NCI-H2107 (cell line): Measurements from ENCODE around the gene KRTAP10-6.
"Not testable (repeated sequence)": the region's sequence is repeated elsewhere in the genome, so short reads cannot be mapped to it uniquely, and the experiment has no call there.

ENCODE experiments used
- DNase-seq: peaks from one replicate; lab custom pipeline; 2025; lab: John Stamatoyannopoulos, UW

The KRTAP10-6 gene

DNA sequence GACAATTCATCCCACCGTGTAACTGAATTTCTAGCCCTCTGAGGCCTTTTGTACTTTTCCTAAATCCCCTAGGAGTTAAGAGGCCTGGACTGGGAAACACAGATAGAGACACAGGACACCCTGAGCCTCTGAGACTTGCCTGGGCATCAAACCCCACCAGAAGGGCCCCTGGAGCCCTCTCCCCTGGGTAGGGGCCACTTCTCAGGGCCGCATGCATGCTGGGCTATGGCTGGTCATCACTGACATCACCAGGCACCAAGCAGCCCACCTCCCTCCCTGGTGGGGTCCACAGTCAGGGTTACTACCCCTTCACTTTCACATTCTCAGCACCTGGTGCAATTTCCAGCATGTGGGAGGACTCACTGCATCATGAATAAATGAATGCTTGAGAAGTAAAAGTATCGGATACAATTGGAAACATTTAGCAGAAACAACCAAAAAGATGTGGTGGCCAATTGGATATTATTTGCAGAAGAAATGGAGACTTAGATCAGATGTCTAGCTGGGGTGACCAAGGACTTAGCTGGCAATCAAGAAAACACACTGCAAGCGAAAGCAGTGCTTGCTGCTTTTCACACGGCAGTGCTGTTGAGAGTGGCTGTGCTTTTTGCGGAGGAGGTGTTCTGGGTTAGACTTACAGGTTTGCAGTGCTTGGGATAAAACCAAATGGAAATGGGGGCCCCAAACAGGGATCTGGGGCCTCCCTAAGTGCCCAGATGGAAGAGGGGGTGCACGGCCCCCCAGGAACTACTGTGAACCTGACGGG is 7.1 kb upstream of the KRTAP10-6 start:
- DNase-seq: no peak

DNA sequence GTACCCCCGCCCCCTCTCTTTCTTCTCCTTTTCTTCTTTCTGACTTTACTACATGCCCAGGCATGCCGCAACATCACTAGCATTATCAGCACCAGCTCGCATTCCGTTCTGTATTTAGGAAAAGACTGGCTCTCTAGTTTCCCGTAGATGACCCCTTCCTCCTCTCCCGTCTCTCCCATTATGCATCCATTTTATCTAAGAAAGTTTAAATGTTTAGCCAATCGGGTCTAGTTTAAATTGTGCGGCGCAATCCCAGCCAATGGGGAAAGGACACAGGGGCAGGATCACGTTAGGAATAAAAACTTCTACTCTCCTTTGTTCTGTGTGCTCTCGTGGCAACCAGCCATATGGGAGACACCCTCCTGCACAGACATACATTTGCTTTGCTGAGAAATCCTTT is 5.8 kb upstream of the KRTAP10-6 start:
- no peak for DNase-seq

DNA sequence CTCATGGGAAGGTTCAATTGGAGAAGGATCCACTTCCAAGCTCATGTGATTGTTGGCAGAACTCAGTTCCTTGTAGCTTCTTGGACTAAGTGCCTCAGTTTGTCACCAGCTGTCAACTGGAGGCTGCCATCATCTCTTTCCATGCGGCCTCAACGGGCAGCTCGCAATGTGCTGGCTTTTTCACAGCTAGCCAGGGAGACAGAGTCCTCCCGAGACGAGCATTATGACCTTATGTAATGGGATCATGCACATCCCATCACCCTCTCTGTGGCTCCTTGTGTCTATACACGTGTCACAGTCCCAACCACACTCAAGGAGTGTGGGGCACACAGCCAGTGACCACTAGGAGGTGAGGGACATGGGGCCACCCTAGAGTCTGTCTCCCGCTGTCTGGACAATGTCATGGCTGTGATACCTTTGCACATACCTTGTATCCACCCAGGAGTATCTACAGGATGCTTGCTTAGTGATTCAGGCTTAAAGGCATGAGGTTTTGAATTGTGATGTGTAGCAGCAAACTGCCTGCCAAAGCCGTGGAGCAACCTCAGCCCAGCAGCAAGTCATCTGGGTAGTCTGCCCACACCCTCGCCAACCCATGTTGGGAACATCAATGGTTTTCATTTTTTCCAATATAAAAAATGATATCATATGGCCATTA is 3.9 kb upstream of the KRTAP10-6 start:
- no peak for DNase-seq

DNA sequence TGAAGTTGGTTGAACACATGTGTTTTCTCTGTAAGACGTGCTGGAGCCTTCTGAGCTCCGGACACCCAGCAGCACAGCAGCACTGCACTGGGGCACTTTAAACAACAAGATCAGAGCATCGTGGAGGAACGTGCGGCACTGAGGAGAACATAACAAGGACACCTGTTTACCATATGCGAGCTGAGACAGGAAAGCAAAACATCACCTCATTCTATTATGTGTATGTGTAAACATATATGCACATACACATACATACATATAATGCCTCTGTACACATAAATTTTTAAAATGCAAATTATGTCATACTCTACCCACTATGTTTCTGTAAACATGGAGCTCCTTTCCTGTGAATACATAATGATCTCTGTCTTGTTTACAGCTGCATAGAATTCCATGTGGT is 3.2 kb upstream of the KRTAP10-6 start:
- no peak for DNase-seq

DNA sequence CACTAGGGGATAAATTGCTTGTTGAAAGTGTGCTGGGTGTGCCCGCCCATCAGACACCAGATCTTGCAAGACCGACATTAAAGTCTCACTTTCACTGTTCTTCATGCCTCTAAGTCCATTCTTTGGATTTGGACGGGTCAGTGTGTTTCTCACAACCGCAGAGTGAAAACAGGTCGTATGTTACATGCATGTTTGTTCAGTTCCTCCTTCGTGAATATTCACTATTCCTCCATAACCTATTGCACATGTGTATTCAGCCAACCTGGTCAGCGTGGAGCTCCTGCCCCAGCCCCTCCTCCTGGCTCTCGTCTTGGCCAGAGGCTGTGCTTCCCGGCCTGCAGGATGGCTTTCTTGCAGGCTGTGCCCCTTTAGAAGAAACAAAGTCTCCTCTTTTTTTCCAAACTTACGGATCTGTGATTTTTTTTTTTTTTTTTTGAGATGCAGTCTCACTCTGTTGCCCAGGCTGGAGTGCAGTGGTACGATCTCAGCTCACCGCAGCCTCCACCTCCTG is 2.2 kb upstream of the KRTAP10-6 start:
- DNase-seq: no peak

DNA sequence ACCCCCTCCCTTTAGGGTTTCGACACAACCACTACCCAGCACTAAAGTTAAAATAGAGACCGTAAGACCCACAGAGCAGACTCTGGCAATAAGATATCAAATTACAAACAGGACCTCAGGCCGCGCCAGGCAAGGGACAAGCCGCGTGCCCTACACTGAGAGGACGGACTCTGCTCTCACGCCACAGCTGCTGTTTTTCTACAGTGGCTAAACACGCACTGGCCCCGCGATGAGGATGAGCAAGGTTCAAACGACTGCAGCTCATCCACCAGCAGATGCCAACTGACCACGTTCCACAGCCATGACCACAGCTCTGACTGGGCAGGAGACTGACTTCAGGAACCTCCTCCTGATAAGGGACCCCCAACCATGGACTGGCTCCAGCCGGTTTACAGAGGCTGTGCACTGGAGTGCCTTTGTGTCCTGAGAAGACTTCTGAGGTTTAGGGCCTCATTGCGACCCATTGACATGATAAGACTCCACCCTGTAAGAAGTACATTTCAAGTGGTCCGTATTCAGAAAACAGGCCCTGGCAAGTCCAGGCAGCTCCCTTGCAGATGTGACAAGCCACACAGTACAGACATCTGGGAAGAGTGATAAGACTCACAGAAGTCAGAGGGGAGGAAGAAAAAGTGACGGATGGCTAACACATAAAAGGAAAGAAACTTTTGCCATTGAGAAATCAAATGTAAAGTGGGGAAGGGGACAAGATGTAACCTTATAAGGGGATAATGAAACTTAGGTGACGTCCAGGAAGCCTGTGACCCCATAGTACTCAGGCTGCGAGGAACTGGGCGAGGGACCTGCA is 1.5 kb upstream of the KRTAP10-6 start:
- no peak for DNase-seq

DNA sequence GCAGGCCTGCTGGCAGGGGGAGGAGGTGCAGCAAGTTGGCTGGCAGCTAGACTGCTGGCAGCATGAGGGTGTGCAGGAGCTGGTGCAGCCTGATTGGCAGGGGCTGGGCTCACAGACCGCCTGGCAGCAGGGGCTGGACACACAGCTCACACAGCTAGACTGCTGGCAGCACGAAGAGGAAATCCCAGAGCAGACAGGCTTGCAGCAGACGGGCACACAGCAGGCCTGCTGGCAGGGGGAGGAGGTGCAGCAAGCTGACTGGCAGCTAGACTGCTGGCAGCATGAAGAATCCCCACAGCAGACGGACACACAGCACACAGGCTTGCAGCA is 539 bp downstream of the KRTAP10-6 start:
- not testable (repeated sequence) for DNase-seq

DNA sequence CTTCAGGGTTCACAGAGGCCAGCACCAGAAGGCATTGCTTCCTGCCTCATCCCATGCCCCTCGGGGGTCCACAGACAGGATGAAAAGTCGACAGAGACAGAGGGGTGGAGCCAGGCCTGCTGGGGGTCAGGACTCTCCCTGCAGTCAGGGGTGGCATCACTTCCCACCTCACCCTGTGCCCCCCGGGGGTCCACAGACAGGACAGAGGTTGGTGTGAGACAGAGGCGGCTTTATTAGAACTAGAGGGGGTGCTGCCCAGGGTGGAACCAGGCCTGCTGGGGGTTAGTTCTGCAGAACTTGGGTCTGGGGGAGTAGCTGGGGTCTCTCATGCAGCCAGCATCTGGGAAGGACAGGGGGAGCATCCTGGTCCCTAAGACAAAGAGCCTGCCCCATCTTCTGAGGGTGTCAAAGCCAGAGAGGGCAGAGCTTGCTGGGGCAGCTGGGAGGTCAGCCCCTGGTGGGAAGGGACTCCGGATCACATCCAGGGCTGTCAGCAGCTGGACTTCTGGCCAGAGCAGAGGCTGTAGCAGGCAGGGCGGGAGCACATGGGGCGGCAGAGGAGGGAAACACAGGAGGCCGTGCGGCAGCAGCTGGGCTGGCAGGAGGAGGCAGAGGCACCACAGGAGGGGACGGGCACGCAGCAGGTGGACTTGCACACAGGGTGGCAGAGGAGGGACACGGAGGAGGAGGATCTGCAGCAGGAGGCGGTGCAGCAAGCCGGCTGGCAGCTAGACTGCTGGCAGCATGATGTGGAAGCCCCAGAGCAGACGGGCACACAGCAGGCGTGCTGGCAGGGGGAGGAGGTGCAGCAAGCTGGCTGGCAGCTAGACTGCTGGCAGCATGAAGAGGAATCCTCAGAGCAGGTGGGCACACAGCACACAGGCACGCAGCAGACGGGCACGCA is 1.2 kb downstream of the KRTAP10-6 start:
- not testable (repeated sequence) for DNase-seq

DNA sequence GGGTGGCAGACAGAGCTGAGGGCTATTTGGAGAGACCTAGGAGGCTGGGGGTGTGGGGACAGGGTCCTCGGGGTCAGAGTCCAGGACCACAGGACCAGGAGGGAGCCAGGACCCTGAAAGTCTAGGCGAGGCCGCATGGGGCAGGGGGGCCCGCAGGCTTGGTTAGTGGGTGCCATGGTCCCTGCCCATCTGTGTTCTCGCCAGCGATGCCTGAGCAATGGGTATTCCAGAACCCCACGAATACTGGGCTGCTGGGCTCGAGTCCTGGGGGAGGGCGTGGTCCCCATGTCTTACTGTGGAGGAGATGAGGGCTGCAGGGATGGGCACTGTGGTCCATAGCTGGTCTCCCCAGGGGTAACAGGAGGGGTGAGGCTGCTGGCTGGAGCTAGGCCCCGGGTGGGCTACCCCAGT is 2.0 kb downstream of the KRTAP10-6 start:
- no peak for DNase-seq

DNA sequence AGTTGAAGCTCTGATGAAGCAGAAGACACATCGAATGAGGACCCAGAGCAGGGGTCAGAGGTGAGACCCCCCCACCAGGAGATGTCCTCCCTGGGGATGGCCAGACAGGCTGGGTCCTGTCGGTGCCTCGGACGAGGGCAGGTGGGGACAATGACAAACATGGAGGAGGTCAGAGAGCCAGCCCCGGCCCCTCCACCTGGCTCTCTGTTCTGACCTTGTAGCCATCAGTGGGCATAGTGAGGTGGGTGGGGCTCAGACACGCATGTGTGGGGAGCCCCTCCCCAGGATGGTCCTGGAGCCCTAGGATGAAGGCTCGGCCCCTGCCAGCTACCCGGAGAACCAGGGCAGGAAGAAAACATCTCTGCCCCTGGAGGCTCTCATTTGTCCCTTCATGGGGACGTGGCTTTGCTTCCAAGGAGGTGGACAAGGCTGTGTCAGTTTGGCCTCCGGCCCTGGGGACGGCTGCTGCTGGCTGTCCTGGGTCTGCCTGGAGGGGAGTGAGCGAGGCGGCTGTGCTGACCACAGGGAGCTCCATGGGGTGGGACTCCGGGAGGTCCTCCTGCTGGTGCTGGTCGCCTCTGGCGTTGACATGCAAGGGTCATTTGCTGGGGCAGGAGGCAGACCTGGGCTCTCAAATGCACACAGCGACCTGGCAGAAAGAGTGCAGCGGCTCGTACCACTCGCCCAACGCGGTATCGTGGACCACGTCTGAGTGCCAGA is 2.6 kb downstream of the KRTAP10-6 start:
- no peak for DNase-seq

DNA sequence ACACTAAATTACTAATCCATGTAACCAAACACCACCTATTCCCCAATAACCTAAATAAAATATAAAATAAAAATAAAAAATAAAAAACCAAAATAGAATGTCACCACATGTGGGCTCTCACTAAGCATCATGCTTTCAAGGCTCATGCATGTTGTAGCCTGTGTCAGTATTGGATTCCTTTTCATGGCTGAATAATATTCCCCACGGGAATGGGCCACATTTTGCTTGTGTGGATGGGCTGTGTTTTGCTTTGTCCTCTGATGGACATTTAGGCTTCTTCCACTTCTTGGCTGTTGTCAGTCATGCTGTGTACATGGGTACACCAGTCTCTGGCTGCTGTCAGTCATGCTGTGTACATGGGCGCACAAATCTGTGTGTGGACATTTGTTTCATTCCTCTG is 3.2 kb downstream of the KRTAP10-6 start:
- no peak for DNase-seq

DNA sequence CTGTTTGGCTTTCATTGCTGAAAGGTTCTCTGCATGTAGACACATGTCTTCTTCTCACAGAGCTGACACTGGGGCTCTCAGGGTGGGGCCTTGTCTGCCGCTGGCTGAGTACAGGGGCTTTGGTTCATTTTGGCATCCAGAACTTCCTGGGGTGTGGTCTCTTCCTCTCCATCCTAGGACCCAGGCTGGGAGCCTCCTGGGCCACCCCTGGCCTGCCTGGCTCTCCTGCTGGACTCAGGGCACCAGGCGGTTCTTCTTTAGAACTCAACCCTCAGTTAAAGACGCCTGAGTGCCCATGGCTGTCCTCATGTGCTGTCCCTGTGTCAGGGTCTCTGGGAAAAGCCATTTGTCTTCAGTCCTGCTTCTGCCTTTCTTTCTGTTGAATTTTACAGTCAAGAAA is 6.4 kb downstream of the KRTAP10-6 start:
- DNase-seq: no peak

DNA sequence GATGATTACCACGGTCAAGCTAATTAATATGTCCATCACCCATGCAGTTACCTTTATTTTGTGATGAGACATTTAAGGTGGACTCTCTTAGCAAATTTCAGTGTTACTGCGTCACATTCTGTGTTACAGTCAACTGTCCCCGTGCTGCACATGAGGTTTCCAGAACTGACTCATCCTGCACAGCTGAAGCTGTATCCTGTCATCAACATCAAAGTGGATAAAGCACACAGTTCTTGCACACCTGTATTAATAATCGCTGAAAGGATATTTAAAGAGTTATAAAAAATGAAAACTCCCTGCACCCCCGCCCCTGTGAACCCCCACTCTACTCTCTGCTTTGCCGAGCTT is 8.5 kb downstream of the KRTAP10-6 start:
- no peak for DNase-seq

DNA sequence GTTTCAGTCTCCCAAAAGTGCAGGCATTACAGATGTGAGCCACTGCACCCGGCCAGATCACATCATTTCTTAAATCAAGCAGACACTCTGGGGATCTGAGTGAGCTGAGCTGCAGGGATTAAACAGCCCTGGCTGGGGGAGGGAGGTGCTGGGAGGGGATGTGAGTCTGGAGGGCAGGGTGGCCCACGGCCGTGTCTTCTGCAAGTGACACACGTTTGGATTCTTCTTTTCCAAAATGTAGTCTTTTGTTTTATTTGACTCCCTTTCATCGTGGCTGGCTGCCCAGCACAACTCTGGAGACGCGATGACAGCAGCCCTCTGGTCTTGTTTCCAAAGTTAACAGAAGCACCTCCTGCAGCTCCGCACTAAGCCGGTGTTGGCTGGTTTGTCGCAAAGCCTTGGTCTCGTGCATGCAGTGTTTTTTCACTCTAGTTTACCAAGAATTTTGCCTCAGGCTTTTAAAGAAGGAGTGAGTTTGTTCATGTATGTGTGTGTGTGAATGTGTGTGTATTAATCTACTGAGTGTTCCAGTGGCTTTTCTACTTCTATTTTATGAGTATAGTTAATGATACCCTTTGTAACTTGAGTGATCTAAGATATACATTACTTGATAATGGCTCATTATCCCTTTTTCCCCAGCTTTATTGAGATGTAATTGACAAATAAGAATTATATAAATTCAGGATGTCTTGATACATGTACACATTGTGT is 9.1 kb downstream of the KRTAP10-6 start:
- no peak for DNase-seq

DNA sequence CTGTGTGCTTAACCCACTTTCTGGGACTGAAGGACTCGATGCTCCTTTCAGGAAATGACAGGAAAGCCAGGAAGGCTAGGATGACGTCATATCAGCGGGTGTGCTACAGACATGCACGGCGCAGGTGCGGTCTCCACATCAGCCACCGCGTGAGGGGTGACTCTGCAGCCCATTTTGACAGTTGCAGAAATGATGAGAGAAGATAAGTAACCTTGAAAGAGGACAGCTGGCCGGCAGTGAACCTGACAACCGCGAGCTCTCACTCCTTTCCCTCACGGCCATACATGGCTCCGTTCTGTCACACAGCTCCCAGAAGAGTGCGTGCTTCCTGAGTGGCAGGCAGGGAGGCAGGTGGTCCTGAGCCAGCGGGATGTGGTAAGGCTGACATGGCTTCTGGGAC is 10.2 kb downstream of the KRTAP10-6 start:
- DNase-seq: no peak

DNA sequence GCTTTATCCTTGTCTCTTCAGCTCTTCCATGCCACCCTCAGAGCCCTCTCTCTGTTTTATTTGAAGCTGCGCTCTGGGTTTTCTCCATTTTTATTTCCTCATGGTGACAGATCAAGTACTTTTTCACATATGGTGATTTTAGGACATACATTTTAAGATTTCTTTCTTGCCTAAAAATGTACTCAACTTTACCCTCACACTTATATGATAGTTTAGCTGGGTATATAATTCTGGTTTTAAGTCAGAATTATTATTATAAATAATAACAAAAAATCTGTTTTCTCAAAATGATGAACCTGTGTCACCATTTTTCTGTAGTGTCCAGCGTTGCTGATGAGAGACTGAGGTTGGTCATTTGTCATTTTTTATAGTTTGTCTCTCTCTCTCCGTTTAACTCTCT is 11.1 kb downstream of the KRTAP10-6 start:
- no peak for DNase-seq

DNA sequence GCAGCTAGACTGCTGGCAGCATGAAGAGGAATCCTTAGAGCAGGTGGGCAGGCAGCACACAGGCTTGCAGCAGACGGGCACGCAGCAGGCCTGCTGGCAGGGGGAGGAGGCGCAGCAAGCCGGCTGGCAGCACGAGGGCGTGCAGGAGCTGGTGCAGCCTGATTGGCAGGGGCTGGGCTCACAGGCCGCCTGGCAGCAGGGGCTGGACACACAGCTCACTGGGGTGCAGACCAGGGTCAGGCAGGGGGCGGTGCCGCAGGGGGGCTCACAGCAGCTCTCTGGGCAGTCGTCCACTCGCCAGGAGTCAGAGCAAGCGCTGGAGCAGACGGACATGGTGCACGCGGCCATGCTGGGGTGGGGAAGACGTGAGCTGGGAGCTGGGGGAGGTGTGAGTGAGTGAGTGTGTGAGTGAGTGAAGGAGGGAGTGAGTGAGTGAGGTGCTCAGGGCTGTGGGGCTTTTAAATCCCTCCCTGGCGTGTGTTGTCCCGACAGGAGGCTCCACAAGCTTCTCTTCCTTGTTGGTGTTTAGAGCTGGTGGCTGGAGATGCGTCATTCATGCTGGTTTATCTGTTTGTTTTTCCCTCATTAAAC is 12.0 kb downstream of the KRTAP10-6 start, which contains the start of gene KRTAP10-5:
KRTAP10-5 (minus strand) TSS at position 374 of the 591 bp plus-strand sequence; CDS start at position 348, 26 bp downstream.
- not testable (repeated sequence) for DNase-seq

DNA sequence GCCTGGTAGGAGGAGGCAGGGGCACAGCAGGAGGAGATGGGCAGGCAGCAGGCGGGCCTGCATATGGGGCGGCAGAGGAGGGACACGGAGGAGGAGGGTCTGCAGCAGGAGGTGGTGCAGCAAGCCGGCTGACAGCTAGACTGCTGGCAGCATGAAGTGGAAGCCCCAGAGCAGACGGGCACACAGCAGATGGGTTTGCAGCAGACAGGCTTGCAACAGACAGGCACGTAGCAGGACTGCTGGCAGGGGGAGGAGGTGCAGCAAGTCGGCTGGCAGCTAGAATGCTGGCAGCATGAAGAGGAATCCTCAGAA is 12.5 kb downstream of the KRTAP10-6 start:
- DNase-seq: no peak

DNA sequence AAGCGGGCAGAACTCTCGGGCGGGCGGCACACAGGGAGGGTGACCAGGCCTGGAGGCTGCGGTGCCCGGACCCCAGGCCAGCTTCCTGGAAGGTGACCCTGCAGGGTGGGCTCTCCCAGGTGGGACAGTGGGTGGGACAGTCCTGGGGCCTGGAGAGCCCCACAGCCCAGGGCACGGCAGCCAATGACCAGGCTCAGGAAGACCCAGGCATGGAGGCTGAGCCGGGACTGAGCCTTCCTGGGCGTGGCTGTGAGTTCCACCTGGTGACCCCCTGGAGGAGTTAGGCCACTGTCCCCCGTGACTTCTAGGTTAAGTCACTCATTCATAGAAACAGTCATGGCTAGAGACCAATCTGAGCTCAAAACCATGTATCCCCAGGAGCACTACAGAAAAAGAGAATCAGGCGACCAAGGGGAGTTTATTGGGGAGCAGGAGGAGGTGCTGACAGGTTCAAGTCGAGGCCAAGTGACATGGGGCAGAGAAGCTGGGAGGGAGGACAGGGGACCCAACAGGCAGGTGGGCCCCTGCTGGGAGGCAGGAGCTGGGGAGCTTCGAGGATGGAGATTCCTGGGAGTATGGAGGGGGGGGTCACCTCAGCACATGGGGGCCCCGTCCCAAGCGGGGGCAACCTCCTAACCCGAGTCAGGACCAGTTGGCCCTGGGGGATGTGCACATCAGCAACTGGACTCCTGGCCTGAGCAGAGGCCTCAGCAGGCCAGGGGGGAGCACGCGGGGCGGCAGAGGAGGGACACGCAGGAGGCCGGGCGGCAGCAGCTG is 13.1 kb downstream of the KRTAP10-6 start:
- no peak for DNase-seq
